Fibroblast of gingiva (primary cell): ENCODE measurements around the gene USP4.
"Not testable (repeated sequence)": the region's sequence is repeated elsewhere in the genome, so short reads cannot be mapped to it uniquely, and the experiment has no call there.

ENCODE experiments used
- DNase-seq: peaks from one replicate; pipeline ENCODE4 v3.0.0-alpha.2; 2011; ENCODE audit warnings: low read depth

Gene USP4

GRCh38 chr3:49253512-49253911 lies 86.3 kb downstream of the USP4 start:
- DNase-seq, result no peak

GRCh38 chr3:49248840-49249227 lies 91.0 kb downstream of the USP4 start:
- no peak for DNase-seq

- no peak for DNase-seq
These were observed 95.2 kb downstream of the USP4 start for GRCh38 chr3:49244581-49245205.

GRCh38 chr3:49240091-49240490 lies 99.8 kb downstream of the USP4 start:
- not testable (repeated sequence) for DNase-seq

- DNase-seq, result peak; percentile 29
These were observed 101.4 kb downstream of the USP4 start for GRCh38 chr3:49238274-49239127.

- no peak for DNase-seq
These were observed 102.5 kb downstream of the USP4 start for GRCh38 chr3:49237344-49237743.

GRCh38 chr3:49236226-49236625 lies 103.6 kb downstream of the USP4 start:
- DNase-seq, result no peak

GRCh38 chr3:49228817-49229216 lies 111.0 kb downstream of the USP4 start:
- not testable (repeated sequence) for DNase-seq
